Activated CD4-positive, CD25-positive, alpha-beta regulatory T cell treated with anti-CD3 and anti-CD28 coated beads, Interleukin-2, amount 50 U/mL, for 24 hours (primary cell): ENCODE data around the gene TBC1D2.
A peak's percentile ranks its signal among the peaks of the same experiment; 100 is the strongest.

Source experiments
- ATAC-seq, 2 donors: fragments of 150-1000 bp; cut with Tn5 transposase; one replicate each; pipeline ENCODE4 v1.10.0; 2021; ENCODE audit warnings: mild to moderate bottlenecking in 1 of 2, moderate library complexity in 1 of 2

Gene TBC1D2

GRCh38 chr9:98214811-98215210 is 40.6 kb downstream of the TBC1D2 start:
- ATAC-seq = no peak

GRCh38 chr9:98211260-98211659 is 44.2 kb downstream of the TBC1D2 start:
- ATAC-seq = no peak

GRCh38 chr9:98210435-98210834 is 45.0 kb downstream of the TBC1D2 start:
- no peak for ATAC-seq

GRCh38 chr9:98209530-98209929 is 45.9 kb downstream of the TBC1D2 start:
- ATAC-seq = no peak

GRCh38 chr9:98208635-98209034 is 46.8 kb downstream of the TBC1D2 start:
- no peak for ATAC-seq

- ATAC-seq = no peak
Observed at GRCh38 chr9:98207606-98208005, 47.8 kb downstream of the TBC1D2 start.

- no peak for ATAC-seq
Observed at GRCh38 chr9:98206754-98207153, 48.7 kb downstream of the TBC1D2 start.

GRCh38 chr9:98204692-98205091 is 50.8 kb downstream of the TBC1D2 start:
- no peak for ATAC-seq

- ATAC-seq = no peak
Observed at GRCh38 chr9:98203153-98203552, 52.3 kb downstream of the TBC1D2 start.

- no peak for ATAC-seq
Observed at GRCh38 chr9:98202252-98202651, 53.2 kb downstream of the TBC1D2 start.

- ATAC-seq = no peak
Observed at GRCh38 chr9:98201749-98202148, 53.7 kb downstream of the TBC1D2 start.

GRCh38 chr9:98201102-98201501 is 54.3 kb downstream of the TBC1D2 start:
- ATAC-seq = no peak

GRCh38 chr9:98199388-98200033 is 55.9 kb downstream of the TBC1D2 start:
- no peak for ATAC-seq

- no peak for ATAC-seq
Observed at GRCh38 chr9:98195671-98196070, 59.8 kb downstream of the TBC1D2 start.

GRCh38 chr9:98193336-98193944 is 62.0 kb downstream of the TBC1D2 start:
- ATAC-seq = no peak

GRCh38 chr9:98192503-98193335 is 62.7 kb downstream of the TBC1D2 start, which contains the start of gene CORO2A:
CORO2A (minus strand) TSS chr9:98192637; CDS start chr9:98157660, 34,977 bp downstream.
- peak; percentile 78 to 80 for ATAC-seq

GRCh38 chr9:98191671-98192502 is 63.6 kb downstream of the TBC1D2 start:
- peak in 1 of 2 donors; percentile 15 for ATAC-seq

- no peak for ATAC-seq
Observed at GRCh38 chr9:98191181-98191608, 64.3 kb downstream of the TBC1D2 start.

- ATAC-seq = no peak
Observed at GRCh38 chr9:98190757-98191105, 64.7 kb downstream of the TBC1D2 start.

GRCh38 chr9:98189412-98189811 is 66.0 kb downstream of the TBC1D2 start:
- no peak for ATAC-seq

- no peak for ATAC-seq
Observed at GRCh38 chr9:98187926-98188325, 67.5 kb downstream of the TBC1D2 start.

- ATAC-seq = no peak
Observed at GRCh38 chr9:98186236-98186635, 69.2 kb downstream of the TBC1D2 start.
